GM04504 (cell line): ENCODE results near the gene PDSS2.
"Not testable (repeated sequence)": the region's sequence is repeated elsewhere in the genome, so short reads cannot be mapped to it uniquely, and the experiment has no call there.

Source experiments
- DNase-seq: peaks from one replicate; pipeline ENCODE4 v3.0.0-alpha.2; 2012; ENCODE audit warnings: low read depth

The PDSS2 gene

DNA sequence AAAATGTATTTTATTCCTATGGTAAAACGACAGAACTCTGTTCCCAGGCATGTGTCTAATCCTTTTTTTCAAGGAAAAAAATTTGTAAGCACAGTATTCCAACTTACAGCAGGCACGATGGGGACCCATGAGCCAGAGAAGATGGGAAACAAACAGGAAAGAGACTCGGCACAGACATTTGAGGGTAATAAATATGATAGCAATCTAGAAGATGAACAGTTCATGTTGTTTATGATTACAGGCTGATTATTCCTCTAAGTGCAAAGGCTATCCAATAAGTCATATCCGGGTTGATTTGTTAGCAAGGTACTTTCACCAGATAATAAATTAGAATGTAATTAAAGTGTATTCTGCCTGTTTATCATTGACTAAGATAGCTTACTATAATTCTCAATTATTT, 43.2 kb downstream of the PDSS2 start:
- no peak for DNase-seq

DNA sequence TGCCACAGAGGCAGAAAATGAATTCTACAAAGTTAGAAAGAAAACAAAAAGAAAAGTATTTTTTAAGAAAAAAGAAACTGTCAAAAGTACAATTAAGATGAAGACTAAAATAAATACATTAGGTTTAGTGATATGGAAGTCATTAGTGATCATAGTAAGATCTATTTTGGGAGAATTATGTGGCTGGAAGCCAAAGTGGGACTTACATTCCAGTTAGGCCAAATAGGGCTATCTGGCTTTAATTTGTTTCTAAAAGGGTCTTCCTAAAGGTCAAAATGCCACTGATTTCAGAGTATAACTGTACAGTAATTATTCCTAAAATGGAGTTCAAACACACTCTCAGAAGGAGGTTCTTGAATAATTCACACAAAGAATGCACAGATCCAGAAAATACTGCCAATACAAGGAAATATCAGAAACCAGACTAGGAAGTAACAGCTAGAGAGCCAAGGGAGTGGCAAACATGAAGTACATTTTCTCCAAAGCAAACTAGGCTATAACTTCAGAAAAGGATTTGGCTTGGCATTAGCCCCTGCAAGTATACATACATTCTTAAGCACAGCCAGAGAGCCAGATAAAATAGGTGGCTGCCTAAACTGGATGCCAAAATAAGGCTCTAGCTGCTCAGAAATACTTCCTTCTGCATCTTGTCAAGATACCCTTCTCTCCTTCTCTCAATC, 45.3 kb downstream of the PDSS2 start:
- DNase-seq: no peak

DNA sequence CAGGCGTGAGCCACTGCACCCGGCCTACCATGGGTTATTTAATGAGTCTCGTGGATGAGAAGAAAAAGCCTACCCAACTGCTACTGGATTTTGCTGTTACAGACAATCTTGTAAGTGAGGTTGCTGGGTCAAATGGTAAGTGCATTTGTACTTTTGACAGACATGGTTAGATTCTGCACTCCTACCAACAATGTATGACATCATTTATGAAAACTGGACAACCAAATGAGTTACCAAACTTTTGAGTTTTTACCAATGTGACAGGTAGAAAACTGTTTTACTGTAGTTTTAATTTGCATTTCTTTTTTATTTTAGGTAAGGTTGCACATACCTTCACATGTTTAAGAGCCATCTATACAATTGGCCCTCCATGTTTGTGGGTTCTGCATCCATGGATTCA, 48.2 kb downstream of the PDSS2 start:
- DNase-seq: no peak

DNA sequence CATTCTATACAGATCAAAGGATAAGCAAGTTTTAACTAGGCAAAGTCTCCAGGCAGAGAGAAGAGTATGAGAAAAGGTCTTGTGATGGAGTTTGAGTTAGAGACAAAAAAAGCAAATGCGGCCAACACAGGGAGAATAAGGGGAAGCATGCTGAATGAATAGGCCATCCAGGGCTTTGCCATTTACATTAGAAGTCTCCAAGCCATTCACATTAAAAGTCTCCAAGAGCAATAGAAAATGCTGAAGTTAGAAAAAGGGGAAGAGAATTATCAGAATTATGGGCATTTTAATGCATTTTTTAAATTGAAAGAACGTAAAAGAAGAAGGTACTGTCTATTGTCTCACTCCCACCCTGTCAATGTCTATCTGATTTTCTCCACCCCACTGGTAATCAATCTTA, 49.4 kb downstream of the PDSS2 start:
- DNase-seq: no peak

DNA sequence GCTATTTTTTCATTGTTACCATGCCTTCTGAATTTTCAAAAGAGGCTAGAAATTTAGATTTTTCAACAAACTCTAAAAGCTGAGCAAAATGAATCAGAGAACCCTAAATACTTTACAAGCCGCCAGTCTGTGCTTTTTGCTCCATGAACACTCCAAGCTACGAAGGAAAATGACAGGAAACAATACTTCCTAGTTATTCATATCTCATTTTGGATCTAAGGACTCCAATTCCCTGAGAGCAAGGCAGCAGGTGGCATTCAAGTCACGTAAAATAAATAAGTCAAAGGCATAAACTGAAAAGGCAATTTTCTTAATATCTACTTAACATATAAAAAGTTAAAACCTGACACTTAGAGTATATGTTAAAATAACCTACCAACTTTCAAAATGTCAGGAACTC, 50.6 kb downstream of the PDSS2 start:
- no peak for DNase-seq

DNA sequence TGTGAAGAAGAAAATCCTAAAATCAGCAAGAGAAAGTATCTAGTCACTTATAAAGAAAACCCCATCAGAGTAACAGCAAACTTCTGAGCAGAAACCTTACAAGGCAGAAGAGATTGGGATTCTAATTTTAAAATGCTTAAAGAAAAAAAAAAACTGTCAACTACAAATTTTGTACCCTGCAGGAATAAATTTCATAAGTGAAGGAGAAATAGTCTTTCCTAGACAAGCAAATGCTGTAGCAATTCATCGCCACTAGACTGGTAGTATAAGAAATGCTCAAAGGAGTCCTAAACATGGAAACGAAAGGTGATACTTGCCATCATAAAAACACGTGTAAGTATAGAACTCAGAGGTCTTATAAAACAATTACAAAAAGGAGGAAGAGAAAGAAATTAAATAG, 54.4 kb downstream of the PDSS2 start:
- DNase-seq: no peak

DNA sequence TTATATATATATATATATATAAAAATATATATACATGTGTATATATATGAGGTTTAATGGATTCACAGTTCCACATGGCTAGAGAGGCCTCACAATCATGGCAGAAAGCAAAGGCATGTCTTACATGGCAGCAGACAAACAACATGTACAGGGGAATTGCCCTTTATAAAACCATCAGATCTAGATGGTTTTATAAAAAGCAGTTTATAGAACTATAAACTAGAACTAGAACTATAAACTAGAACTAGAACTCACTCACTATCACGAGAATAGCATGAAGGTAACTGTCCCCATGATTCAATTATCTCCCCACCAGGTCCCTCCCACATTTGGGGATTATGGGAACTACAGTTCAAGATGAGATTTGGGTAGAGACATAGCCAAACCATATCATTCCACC, 56.8 kb downstream of the PDSS2 start:
- no peak for DNase-seq

DNA sequence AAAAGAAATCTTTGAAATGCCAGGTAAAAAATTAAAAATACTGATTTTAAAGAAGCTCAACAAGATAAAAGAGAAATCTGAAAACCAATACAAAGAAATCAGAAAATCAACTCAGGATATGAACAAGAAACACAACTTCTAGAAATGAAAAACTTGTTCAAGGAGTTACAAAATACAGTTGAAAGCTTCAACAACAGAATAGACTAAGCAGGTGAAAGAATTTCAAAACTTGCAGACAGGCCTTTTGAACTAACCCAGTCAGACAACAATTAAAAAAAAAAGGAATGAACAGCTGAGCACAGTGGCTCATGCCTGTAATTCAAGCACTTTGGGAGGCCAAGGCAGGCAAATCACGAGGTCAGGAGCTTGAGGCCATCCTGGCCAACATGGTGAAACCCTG, 57.8 kb downstream of the PDSS2 start:
- no peak for DNase-seq

DNA sequence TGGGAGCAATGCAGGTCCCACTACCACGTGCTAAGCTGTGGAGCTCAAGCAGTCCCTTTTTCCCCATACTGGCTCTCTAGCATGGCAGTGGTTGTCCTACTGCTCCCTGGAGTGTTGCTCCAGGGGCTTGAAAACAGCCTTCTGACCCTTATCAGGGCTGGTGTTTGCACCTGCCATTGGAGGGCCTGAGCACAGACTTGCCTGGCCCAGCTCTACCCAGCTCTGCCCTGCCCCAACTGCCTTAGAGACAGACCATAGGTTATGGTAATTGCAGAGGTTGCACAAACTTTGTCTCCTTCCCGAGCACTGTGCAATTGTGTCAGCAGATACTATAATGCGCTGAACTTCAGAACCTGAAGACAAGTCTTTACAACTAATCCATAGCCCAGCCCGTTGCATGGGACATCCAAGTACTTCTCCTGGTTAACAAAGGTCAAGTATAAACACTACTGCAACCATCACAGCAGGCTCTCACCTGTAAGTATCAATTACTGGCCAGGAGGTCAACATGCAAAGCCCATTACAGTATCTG, 58.7 kb downstream of the PDSS2 start:
- no peak for DNase-seq

DNA sequence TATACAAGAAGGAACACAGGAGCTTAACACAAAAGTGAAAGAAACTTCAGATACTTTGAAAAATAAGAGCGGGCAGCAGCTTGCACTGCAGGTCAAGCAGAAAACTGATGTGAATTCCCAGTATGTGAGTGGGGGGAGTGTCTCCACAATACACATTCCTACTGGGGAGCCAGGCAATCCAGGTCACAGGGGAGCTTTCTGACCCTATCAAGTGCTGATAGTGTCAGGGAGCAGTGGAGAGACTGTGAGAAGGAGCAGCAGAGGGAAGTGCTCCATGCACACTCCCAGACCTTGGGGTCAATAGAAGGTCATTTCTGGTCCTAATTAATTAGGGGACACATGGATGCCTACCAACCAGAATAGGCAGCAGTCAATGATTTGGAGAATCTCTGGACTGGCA, 59.4 kb downstream of the PDSS2 start:
- no peak for DNase-seq

DNA sequence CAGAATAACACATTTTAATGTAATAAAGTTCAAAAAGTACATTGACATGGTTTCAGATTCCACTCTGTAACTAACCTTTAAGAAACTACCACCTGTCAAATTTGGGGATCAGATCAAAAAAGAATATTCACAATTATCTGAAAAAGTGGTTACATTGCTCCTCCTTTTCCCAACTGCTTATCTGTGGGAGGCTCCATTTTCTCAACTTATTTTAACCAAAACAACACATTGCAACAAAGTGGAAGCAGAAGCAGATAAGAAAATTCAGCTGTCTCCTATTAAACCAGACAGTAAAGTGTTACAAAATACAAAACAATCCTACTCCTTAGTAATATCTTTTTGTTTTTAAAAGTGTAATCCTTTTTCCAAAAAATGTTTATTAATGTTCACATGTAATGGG, 61.4 kb downstream of the PDSS2 start:
- no peak for DNase-seq

DNA sequence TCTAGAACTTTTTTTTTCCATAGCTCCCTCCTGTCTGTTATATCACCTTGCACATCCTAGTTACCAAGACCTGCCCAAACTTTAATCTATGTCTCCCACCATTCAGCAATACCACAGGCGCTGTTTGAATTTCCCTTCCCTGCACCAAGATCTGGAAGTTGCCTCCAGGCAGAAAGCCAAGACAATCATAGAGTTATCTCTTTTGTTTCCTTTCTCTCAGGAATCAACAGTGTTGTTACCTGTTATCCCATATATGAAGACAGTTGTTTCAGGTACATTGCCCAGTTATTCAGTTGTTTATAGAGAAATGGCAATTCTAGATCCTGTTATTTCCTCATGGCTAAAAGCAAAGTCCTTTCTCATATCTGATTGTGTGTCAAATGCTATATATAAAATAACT, 63.2 kb downstream of the PDSS2 start:
- no peak for DNase-seq

DNA sequence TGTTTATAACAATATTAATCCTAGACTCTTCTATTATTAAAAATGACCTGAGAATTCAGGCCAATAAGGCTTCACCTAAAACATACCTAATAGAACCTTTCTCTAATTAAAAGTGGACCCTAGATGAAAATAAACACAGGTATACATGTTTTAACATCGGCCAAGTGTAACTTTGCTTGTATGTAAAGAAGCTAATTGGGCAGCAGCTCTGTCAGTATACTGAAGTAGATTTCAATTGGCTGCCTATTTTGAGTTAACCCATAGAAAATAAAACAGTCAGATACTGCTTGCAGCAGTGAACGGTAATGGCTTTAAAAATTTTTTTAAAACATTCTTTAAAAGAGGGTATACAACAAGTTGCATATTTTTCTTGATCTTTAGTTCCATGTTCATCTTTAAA, 67.3 kb downstream of the PDSS2 start:
- no peak for DNase-seq

DNA sequence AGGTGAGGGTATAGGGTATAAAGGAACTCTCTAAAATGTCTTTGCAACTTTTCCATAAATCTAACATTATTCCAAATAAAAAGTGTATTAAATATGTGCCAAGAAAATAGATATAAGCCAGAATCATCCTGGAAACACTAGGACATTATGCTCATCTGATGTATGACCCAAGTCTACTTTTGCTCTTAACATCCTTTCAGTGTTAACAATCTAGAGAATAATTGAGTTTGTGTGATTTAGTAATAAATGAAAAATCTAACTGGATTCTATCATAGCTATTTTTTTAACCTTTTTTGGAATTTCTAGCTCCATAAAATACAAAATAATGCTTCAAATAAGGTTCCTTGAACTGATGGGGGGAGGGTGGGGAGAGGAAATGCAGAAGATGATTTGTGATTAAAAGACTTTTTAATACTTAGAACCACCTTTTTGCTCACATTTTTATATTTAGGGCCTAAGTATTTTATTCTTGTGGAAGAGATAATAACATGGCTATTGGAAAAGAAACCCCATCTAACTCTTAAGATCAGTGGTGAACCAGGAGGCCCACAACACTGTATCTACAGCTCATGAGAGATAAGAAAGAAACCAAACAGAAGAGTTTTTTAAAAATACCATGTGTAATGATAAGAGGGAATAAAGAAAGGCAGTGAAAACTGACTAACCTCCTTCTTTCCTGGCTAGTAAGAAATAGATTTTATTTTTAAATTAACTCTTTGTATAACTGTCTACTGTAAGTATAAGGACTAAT, 68.5 kb downstream of the PDSS2 start:
- no peak for DNase-seq

DNA sequence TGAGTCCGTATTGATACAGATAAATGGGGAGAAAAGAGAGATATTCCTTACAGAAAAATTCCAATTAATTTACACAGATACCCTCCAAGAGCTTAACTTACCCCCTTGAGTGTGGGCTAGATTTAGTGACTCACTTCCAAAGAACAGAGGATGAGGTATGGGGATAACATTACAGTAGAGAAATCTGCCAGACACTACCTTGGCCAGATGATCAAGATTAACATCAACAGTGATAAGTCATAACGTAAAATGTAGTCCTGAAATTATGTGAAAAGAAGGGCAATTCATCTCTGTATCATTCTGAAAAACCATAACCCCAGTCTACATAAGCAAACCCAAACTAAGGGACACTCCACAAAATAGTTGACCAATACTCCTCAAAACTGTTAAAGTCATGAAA, 69.3 kb downstream of the PDSS2 start:
- DNase-seq: no peak

DNA sequence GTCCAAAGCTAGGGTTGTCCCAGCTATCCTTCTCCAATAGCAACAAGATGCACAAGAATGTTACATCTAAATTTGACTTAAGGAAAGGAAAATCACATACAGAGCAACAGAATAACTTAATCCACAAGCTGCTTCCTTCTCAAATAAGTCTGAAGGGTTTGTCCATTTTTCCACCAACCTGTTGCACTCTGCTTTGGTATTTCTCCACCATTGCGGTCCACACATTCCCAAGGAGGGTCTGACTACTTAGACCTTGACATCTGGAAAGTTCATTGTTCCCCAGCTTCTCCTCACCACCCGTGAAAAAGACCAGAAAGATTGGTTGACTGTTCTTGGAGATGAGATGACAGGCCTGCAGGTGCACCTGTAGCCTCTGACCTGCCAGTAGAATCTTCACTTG, 72.5 kb downstream of the PDSS2 start:
- no peak for DNase-seq

DNA sequence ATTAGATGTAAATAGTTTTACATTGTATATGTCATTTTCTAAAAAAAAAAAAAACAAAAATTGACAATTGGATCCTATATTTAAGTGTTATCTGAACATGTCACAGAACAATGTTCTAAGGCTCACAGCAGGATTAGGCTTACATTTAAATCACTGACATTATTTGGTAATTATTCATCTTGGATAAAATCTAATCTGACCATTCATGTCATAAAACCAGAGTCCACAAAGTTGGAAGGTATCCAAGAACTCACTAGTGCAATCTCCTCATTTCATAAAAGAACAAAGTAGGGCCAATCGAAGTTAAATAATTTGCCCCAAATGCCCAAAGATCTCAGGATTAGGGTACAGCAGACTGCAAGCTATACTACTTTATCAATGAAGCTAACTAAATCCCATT, 73.0 kb downstream of the PDSS2 start:
- peak; percentile 2 for DNase-seq

DNA sequence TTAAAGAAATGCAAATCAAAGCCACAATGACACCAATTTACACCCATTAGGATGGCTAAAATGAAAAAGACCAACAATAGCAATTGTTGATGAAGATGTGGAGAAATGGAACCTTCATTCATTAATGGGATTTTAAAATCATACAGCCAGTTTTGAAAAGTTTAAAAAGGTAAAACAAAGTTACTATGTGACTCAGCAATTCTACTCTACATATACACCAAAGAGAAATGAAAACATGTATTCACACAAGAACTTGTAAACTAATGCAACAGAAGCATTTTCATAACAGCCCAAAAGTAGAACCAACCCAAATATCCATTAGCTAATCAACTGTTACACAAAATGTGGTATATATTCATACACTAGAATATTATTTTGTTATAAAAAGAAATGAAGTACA, 75.7 kb downstream of the PDSS2 start:
- DNase-seq: no peak

DNA sequence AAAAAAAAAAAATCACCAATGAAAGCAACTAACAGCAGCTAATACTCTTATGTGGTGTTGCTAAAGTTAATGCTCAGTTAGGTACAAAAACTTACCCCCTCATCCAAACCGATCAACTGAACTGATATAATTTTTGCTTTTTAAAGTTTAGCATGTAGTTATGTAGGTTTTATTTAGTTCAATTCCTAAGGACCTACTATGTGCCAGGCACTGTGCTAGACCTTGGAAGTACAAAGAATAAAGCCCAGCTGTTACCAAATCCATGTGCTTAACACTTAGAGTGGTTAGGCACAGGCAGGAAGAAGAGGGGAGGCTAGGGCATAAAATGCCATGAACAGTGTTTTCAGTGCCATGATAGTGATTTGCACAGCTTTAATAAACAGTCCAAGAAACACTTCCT, 85.1 kb downstream of the PDSS2 start:
- DNase-seq: no peak

DNA sequence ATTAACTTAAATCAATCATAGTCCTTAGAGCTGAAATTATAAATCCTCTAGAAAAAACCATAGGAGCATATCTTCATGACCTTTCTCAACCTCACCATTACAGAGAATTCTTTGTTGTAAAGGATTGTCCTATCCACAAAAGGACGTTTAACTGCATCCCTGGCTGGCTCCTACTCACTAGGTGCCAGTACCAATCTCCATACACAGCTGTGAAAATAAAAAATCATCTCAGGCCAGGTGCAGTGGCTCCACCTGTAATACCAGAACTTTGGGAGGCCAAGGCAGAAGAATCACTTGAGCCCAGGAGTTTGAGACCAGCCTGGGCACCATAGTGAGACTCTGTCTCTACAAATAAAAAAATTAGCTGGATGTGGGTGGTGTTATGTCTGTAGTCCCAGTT, 89.9 kb downstream of the PDSS2 start:
- no peak for DNase-seq

DNA sequence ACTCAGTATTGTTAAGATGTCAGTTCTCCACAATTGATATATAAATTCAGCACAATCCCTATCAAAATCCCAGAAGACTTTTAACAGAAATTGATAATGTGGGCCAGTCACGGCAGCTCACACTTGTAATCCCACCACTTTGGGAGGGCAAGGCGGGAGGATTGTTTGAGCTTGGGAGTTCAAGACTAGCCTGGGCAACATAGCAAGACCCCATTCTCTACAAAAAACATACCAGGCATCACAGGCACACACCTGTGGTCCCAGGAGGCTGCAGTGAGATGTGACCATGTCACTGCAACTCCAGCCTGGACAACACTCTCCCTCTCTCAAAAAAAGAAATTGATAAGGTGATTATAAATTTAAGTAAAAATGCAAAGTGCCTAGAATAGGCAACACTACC, 90.9 kb downstream of the PDSS2 start:
- no peak for DNase-seq

DNA sequence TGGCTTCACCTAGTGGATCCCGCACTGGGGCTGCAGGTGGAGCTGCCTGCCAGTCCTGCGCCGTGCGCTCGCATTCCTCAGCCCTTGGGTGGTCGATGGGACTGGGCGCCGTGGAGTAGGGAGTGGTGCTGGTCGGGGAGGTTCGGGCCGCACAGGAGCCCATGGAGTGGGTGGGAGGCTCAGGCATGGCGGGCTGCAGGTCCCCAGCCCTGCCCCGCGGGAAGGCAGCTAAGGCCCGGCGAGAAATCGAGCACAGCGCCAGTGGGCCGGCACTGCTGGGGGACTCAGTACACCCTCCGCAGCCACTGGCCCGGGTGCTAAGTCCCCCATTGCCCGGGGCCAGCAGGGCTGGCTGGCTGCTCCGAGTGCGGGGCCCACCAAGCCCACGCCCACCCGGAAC, 95.2 kb downstream of the PDSS2 start:
- not testable (repeated sequence) for DNase-seq

DNA sequence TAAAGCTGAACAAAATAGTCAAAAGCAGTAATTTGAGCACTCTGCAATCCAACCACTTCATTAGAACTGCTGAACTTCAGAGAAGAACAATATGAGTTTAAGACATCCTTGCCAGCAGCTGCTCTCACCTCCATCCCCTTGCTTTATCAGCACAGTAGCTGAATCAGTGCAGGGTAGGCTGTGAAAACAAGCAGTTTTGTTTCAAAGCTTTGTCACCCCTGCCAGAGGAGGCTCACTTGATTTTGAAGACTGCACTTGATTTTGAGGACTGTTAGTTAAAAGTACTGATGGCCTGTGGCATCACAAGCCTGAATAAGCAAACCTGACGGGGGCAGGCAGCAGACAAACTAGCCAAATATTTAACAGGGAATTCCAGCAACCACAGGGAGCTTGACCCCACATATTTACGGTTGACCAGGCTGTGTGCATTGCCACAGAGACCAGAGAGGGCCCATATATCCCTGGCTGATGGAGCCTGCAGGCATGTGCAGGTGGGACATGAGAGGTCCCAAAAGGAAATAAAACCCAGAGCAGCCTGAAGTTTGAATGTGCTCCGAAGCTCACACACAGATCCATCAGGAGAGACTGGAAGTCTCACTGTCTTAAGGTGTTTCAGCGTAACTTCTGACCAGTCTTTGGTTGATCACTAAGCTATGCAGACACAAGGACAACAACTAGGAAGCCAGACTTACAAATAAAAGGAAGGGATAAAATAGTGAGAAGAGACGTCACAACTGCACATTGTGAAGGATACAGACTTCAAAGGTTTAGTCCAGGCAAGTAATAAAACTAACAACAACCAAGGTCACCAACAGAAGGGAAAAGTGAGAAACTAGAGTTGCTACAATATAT, 97.4 kb downstream of the PDSS2 start:
- DNase-seq: peak; percentile 18
